Fibroblast of skin of back (primary cell): Measurements from ENCODE around the gene UTF1. TPM values are rescaled to one million over a fixed set of nuclear protein-coding genes. Genes with fewer than 3 reads are reported as not detected.

Source experiments
- DNase-seq: peaks from one replicate; pipeline ENCODE4 v3.0.0-alpha.2; 2013
- polyA plus RNA-seq, 2 experiments: library from polyadenylated mRNA; unstranded; fragments of 120-200 nt; gene quantifications; one replicate each; pipeline ENCODE4 v1.2.1, GENCODE V29; 2013; ENCODE audit not compliant: insufficient read length in 2 of 2

UTF1 gene, protein sequence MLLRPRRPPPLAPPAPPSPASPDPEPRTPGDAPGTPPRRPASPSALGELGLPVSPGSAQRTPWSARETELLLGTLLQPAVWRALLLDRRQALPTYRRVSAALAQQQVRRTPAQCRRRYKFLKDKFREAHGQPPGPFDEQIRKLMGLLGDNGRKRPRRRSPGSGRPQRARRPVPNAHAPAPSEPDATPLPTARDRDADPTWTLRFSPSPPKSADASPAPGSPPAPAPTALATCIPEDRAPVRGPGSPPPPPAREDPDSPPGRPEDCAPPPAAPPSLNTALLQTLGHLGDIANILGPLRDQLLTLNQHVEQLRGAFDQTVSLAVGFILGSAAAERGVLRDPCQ
- polyA plus RNA-seq (2013, experiment 1 of 2; ENCODE audit: insufficient read length), result not detected
- polyA plus RNA-seq (2013, experiment 2 of 2; ENCODE audit: insufficient read length), result not detected

- no peak for DNase-seq
Measured at GRCh38 chr10:133230044-133230361, at the start of gene UTF1. TSS of gene UTF1 (plus strand) at chr10:133230217. CDS start at chr10:133230289, 72 bp downstream.

DNA sequence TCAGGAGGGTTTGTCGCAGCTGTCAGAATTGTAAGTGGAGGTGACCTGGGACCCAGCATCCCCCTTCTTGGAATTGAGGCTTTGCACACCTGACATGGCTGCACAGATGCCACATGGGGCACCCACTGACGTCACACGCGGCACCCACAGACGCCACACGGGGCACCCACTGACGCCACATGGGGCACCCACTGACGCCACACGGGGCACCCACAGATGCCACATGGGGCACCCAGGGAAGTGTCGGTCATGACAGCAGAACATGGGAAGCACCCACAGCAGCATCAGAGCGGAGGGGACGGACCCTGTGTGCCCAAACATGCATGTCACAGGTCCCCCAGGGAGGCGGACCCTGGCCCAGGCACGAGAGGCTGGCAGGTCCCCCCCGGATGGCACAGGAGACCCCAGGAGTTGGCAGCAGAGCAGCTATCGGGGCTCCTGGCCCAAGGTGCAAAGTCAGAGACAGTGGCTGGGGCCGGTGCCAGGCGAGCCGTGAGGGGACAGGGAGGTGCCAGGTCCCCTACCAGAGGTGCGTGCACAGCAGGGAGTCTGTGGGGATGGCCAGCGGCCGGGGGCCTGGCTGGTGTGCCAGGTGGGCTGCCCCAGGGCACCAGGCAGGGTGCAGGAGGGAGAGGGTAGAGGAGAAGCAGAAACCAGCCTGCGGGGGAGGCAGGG lies 48.9 kb upstream of the UTF1 start:
- DNase-seq, result no peak

DNA sequence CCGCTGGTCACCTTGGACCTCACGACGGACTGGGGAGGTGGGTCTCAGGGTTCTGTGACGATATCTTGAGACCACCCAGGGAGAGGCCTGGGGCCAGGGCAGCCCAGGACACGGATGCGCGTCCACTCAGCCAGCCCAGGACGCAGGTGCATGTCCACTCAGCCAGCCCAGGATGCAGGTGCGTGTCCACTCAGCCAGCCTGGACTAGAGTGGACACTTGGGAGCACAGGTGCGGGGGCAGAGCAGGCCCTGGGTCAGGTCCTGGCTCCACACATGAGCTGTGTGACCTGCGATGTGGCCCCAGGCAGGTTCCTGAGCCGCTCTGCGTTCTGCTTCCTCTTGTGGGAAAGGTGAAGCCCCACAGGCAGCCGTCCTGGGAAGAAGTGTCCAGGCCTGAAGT lies 47.8 kb upstream of the UTF1 start:
- no peak for DNase-seq

- no peak for DNase-seq
Measured at GRCh38 chr10:133182791-133183645, 47.0 kb upstream of the UTF1 start.

DNA sequence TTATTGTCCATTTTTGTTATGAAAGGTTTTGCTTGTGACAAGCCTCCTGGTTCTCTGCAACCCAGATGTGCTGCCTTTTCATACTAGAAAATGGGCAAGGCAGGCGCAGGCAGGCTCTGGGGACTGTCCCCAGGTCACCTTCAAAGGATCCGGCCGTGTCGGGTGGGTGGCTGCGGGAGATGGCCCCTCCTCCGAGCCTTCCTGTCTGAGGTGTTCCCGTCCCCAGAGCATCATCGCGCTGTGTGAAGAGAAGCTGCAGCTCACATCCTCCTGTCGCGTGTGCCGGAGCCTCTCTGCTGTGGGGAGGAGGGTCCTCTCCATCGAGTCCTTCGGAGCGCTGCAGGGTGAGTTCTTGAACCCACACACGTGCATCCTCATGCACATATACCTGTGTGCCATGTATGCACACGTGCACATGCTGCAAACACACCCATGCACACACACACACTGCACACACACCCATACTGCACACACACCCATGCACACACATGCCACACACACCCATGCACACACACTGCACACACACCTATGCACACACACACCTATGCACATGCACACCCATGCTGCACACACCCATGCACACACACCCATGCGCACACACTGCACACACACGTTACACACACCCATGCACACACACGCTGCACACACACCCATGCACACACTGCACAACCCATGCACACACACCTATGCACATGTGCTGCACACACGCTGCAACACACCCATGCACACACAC lies 46.2 kb upstream of the UTF1 start:
- no peak for DNase-seq

- DNase-seq, result no peak
Measured at GRCh38 chr10:133184591-133185244, 45.3 kb upstream of the UTF1 start.

DNA sequence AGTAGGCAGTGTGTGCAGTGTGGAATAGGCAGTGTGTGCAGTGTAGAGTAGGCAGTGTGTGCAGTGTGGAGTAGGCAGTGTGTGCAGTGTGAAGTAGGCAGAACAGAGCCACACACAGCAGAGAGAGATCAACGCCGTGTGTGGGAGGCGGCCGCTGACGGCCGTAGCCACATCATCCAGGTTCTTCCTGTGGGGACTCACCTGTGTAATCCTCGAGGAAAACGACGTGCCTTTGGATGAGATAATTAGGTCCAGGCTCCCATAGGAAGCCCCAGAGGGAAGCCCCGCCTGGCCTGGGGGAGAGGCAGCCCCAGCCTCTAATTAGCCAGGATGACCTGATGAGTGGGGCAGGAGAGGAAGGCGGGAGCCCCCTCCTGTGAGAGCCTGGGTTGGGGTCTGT lies 44.6 kb upstream of the UTF1 start:
- DNase-seq, result no peak

- DNase-seq, result no peak
Measured at GRCh38 chr10:133185916-133186315, 44.1 kb upstream of the UTF1 start.

GRCh38 chr10:133186416-133187090 lies 43.5 kb upstream of the UTF1 start:
- no peak for DNase-seq

DNA sequence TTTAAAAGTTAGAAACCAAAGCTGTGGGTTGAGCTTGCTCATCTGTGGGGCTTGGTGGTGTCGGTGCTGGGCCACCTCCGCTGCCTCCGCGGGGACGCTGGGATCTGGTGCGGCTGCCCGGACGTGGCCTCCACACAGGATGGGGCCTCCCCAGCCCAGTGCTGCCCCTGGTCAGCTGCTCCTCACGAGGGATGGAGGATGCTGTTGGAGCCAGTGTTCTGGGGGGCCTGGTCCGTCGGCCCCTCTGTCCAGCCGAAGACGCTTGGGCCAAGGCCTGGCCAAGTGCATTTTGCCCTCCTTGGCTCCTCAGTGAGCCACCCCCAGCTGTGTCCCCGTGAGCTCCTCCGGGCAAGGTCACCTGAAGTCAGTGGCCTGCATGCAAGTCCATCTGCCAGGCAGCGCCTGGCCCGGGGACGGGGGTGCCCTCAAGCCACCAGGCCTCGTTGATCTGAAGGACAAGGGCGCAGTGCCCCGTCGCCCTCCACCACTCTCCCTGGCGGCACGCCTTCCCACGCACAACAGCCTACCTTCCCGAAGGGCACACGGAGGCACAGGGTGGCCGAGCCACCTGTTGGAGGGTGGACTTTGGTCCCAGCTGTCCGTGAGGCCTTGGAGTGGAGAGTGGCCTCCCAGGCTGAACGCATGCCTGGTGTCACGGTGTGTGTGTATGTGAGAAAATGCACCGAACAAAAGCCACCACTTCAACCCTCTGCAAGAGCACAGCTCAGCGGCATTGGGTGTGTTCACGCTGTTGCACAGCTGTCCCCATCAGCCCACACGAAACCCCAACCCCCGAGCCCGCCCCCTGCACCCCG lies 42.7 kb upstream of the UTF1 start:
- DNase-seq, result no peak

GRCh38 chr10:133187906-133188681 lies 41.9 kb upstream of the UTF1 start:
- no peak for DNase-seq

- DNase-seq, result no peak
Measured at GRCh38 chr10:133189256-133189655, 40.8 kb upstream of the UTF1 start.

GRCh38 chr10:133189726-133190125 lies 40.3 kb upstream of the UTF1 start:
- no peak for DNase-seq

GRCh38 chr10:133190225-133190624 lies 39.8 kb upstream of the UTF1 start:
- no peak for DNase-seq

- DNase-seq, result no peak
Measured at GRCh38 chr10:133191651-133192050, 38.4 kb upstream of the UTF1 start.

DNA sequence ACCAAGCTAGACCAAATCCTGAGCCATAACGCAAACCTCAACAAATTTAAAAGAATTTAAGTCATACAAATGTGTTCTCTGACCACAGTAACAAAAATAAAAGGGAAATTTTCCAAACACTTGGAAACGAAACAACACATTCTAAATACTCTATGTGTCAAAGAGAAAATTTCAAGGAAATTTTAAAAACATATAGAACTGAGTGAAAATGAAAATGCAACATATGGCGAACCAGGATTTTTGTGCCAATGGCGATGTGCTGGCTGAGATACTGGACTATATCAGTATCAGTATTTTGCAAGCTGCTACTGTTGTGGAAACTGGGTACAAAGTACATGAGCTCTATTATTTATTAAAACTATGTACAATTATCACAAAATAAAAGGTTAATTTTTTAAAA lies 35.9 kb upstream of the UTF1 start:
- DNase-seq, result no peak

DNA sequence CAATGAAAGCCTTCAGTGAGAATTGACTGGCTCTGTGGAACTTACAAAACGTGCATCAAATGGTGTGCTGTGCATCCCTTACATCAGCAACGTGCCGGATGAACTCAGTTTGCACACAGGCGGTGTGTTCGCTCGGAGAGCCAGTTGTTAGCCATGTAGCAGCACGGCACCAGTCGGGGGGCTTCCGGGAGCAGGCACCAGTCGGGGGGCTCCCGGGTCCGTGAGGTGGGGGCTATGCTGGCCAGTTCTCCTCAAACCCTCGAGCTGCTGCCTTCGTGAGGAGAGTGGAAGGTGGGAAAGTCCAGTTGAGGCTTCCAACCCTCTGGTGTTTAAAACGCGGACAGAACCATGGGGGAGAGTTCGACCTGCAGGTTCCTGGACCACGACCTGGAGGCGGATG lies 34.9 kb upstream of the UTF1 start:
- DNase-seq, result no peak

DNA sequence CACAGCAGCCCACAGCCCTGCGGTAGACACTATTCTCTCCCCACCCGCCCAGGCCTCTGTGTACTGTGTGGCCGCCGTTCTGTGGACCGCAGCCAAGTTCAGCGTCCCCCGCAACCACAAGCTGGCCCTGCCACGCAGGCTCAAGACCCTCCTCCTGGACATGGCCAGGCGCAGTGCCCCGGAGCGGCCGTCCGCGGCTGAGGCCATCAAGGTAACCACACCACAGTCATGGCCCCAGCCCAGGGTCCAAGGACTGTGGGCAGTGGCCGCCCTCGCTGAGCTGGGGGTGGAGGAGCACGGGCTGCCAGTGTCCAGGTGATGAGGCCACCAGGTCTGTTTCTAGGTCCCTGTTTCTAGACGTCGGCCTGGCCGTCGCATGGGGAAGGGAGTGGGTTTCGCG lies 34.4 kb upstream of the UTF1 start:
- DNase-seq, result no peak

- no peak for DNase-seq
Measured at GRCh38 chr10:133196221-133196915, 33.6 kb upstream of the UTF1 start.
